Mucosa of descending colon (tissue), 3 donors: Measurements from ENCODE around the gene SP140L. TPM values are rescaled to one million over a fixed set of nuclear protein-coding genes. Genes with fewer than 3 reads are reported as not detected.
"Not testable (repeated sequence)": the region's sequence is repeated elsewhere in the genome, so short reads cannot be mapped to it uniquely, and the experiment has no call there.

Source experiments
- ATAC-seq: fragments of 200-7000 bp; cut with Tn5 transposase; one replicate; pipeline ENCODE4 v1.9.1; 2020; ENCODE audit warnings: mild to moderate bottlenecking, moderate library complexity
- DNase-seq, 3 donors: peaks; one replicate each; pipeline ENCODE4 v3.0.0-alpha.2; 2020
- H3K36me3 ChIP-seq: fragments of 200-600 bp; one replicate; pipeline ENCODE4 v1.8.0; 2021; ENCODE audit warnings: low read depth, mild to moderate bottlenecking
- H3K4me1 ChIP-seq: fragments of 200-600 bp; one replicate; pipeline ENCODE4 v1.8.0; 2021; ENCODE audit warnings: low read depth, mild to moderate bottlenecking
- H3K4me3 ChIP-seq: fragments of 200-600 bp; one replicate; pipeline ENCODE4 v1.8.0; 2021; ENCODE audit warnings: mild to moderate bottlenecking
- H3K9me3 ChIP-seq: fragments of 200-600 bp; one replicate; pipeline ENCODE4 v1.8.0; 2021; ENCODE audit warnings: mild to moderate bottlenecking
- CTCF ChIP-seq: fragments of 200-600 bp; IDR thresholded peaks from one replicate; pipeline ENCODE4 v1.8.0; 2022; ENCODE audit warnings: antibody characterized with exemption, mild to moderate bottlenecking
- intact Hi-C, 2 donors: fragments of 100-400 bp; cut with DNase I in 1 of 2; cut with micrococcal nuclease in 1 of 2; formaldehyde crosslinking; loops; one replicate each; pipeline versions ENCODE4 v1.11.0 to v1.11.1; 2022; cut with DNase I, micrococcal nuclease
- long read RNA-seq, 2 donors: library from polyadenylated mRNA; unstranded; transcript quantifications; one replicate each; pipeline ENCODE4 v2.0.0, GENCODE V29; 2019 to 2021
- total RNA-seq, 3 donors: library from RNA; stranded (reverse); fragmentation: NEBNext Ultra II Directional in 2 of 3; extraction: Animal tissue kit (Norgen Biotek cat#: 25700) in 2 of 3; gene quantifications; one replicate each; pipeline versions ENCODE4 v1.2.1 to v1.2.4, GENCODE V29; 2021 to 2023
- donor health status: DM: no; HTN: no; CAD: no; lungs with moderate emphysema.
- donor health status: DM: no; HTN: no; CAD: no.
- donor health status: DM: no; HTN: yes; CAD: no.

Gene SP140L
- 10 to 100 TPM; 22.1 to 35.7 (median 23.4) TPM for total RNA-seq
- long read RNA-seq, donor 1, partial matches to known transcripts, result 2 of 10 reads
- long read RNA-seq, donor 1, other reads (novel, unspliced or antisense), result 2 of 10 reads
- long read RNA-seq, donor 2, partial matches to known transcripts, result 3 of 9 reads
- long read RNA-seq, donor 2, other reads (novel, unspliced or antisense), result 4 of 9 reads

DNA sequence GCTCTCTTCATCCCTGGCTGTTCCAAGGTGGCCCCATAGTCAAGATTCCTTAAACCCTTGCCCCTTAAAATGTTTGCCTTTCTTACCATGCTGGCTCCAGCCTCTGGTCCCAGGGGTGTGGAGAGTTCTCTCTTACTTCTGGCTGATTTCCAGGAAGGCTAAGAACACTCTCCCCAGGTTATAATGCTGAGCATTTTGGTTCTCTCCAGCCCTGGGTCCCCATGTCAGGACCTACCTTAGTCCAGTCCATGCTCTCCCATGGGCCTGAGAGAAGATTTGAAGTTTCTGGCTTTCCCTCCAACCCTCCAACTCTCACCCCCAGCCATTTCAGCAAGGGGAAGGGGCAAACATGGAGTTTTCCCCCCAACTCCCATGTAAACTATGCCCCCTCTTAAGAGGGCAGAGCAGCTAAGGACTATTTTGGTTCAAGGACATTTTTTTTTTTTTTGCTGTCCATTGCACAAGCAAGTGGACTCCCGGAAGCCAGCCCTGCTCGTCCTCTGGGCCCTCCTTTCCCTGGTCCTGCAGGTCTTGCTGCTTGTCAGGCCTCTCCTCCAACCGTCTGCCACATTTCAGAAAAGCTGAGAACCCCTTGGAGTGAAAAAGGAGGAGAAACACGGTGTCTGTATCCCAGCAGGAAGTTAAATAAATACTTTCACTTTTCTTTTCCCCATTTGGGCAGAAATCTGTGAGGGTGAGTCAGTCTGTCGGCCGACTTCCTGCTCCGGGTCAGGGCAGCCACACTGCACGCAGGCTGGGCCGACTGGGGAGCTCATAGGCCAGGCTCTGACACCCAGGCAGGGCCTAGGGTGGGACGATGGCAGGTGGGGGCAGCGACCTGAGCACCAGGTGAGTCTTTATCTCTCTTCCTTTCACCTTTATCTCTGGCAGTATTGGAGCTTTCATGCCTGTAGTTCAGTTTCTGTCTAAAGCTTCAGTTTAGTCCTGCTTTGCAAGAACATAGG lies at the start of gene SP140L:
Gene SP140L, plus strand, starts transcription at position 741 of the 965 bp plus-strand sequence. Its CDS starts 77 bp downstream, at position 818.
- H3K36me3 ChIP-seq, result no peaks in the 10 kb centered on the region
- H3K4me1 ChIP-seq, result peaks cover 13% of the 10 kb centered on the region
- H3K9me3 ChIP-seq, result no peaks in the 10 kb centered on the region
- ATAC-seq (peak; percentile 98), DNase-seq (peak; percentile 82 to 94 (median 88))
- intact Hi-C loops, result no loop called here
- peak within 1 kb of the TSS; percentile 4 for H3K4me3 ChIP-seq
- TF ChIP-seq CTCF, result no peak

DNA sequence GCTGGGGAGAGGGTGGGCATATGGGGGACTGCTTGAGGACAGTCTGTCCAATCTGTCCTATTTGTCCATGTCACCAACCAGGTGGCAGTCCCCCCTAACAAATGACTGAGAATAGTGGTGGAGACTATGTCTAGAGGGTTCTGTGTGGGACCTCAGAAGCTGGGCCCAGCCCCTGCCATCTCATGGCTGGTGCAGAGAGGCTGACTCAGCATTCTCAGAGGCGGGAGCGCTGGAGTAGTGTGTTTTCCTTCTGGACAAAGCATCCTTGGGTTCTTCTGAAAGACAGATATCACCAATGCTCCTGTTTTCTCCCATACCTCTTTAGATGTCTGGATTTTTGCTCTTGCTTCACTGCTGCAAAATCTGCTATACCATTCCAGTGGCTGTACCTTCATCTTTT lies 44.1 kb upstream of the SP140L start:
- no peak for TF ChIP-seq CTCF
- H3K9me3 ChIP-seq, result no peaks in the 10 kb centered on the region
- no peaks in the 10 kb centered on the region for H3K36me3 ChIP-seq
- H3K4me3 ChIP-seq, result no peak overlapping the region
- H3K4me1 ChIP-seq, result no peaks in the 10 kb centered on the region
- DNase-seq (no peak), ATAC-seq (no peak)
- intact Hi-C loops, result no loop called here

DNA sequence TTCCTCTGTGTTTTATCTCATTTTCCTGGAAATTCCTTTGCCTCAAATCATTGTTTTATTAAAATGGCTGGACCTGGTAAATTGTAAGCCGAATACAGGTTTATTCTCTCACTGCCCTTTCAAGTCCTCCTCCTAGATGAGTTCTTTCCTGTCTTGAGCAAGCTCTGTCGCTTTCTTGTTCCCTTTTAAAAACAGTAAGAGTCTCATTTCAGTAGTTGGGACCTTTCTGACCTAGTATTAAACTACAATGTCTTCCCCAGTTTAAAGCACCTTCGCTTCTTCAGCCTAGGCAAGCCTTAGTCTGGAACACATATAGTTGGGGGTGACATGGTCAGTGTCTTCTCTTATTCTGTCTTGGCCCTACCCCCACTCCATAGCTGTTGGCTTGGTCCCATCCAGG lies 40.9 kb upstream of the SP140L start:
- no peak overlapping the region for H3K4me3 ChIP-seq
- ATAC-seq, result no peak
- H3K4me1 ChIP-seq, result no peaks in the 10 kb centered on the region
- no peak for TF ChIP-seq CTCF
- no peaks in the 10 kb centered on the region for H3K36me3 ChIP-seq
- no peaks in the 10 kb centered on the region for H3K9me3 ChIP-seq
- intact Hi-C loops, result no loop called here
- DNase-seq, result no peak

GRCh38 chr2:230289311-230289710 lies 37.7 kb upstream of the SP140L start:
- intact Hi-C loops, ATAC-seq, H3K9me3 ChIP-seq, H3K4me3 ChIP-seq, H3K4me1 ChIP-seq, H3K36me3 ChIP-seq: not testable (repeated sequence)
- DNase-seq, result peak in 1 of 3 donors; percentile 19

- Histone ChIP-seq H3K4me1 (no peaks in the 10 kb centered on the region), H3K9me3 (no peaks in the 10 kb centered on the region), H3K4me3 (no peak overlapping the region), H3K36me3 (no peaks in the 10 kb centered on the region)
- DNase-seq (no peak), ATAC-seq (no peak)
- intact Hi-C loops, result no loop called here
- TF ChIP-seq CTCF, result no peak
These were observed 31.8 kb upstream of the SP140L start for GRCh38 chr2:230295192-230295591.

DNA sequence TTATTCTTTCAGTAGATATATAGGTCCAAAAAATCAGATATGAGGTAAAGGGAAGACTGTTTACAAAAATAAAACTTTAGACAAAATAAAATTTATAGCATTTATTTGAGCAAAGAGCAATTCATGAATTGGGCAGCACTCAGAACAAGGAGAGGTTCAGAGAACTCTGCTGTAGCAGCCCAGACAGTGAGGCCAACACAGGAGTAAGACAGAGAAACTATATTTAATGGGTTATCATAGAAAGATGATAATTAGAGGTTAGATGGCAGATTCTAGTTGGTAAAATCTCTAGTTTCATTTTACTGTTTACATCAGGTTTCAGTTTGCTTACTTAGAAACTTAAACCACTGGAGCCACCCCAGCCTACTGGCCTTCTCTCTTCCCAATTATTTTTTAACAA lies 30.1 kb upstream of the SP140L start:
- Histone ChIP-seq H3K36me3 (no peaks in the 10 kb centered on the region), H3K4me1 (no peaks in the 10 kb centered on the region), H3K9me3 (no peaks in the 10 kb centered on the region), H3K4me3 (no peak overlapping the region)
- intact Hi-C loops, result no loop called here
- TF ChIP-seq CTCF, result no peak
- DNase-seq, result no peak
- no peak for ATAC-seq
